PC-3 (cell line): ENCODE data around the gene MALSU1. TPM values are rescaled to one million over a fixed set of nuclear protein-coding genes. Genes with fewer than 3 reads are reported as not detected.

ENCODE experiments used
- ATAC-seq: fragments of 200-7000 bp; cut with Tn5 transposase; 2 replicates; pipeline ENCODE4 v1.9.1; 2020; ENCODE audit warnings: mild to moderate bottlenecking, moderate library complexity
- BruUV-seq: library from RNA; stranded (reverse); fragments of 400-500 nt; replicated peaks from 2 replicates; lab custom pipeline; 2021; lab: Mats Ljungman, UMichigan
- CTCF ChIA-PET: fragments of 300-600 bp; sonication (Branson Sonifier 250); formaldehyde crosslinking; loops from one replicate; lab custom pipeline; 2022; ENCODE audit warnings: antibody characterized with exemption; lab: Charles Lee
- POLR2A ChIA-PET: fragments of 300-600 bp; sonication (Branson Sonifier 250); formaldehyde crosslinking; loops from one replicate; lab custom pipeline; 2022; ENCODE audit warnings: antibody characterized with exemption; ENCODE audit not compliant: unreplicated experiment; lab: Charles Lee
- DNase-seq: peaks from one replicate; pipeline ENCODE4 v3.0.0-alpha.2; 2015
- H2AFZ ChIP-seq: fragments of 300-600 bp; sonication (generic); 2 replicates; pipeline ENCODE4 v1.6.0; 2016; ENCODE audit warnings: antibody characterized with exemption, low read length
- H3F3A ChIP-seq: fragments of 300-600 bp; sonication (generic); one replicate; pipeline ENCODE4 v1.6.0; 2017; ENCODE audit warnings: antibody characterized with exemption, low read length, control low read depth, mild to moderate bottlenecking; ENCODE audit not compliant: unreplicated experiment
- H3K27ac ChIP-seq: fragments of 300-600 bp; sonication (generic); 2 replicates; pipeline ENCODE4 v1.5.1; 2016; ENCODE audit warnings: mild to moderate bottlenecking, low read length
- H3K27me3 ChIP-seq: fragments of 300-600 bp; sonication (generic); 2 replicates; pipeline ENCODE4 v1.6.1; 2016; ENCODE audit warnings: low read length, mixed read lengths
- H3K36me3 ChIP-seq: fragments of 300-600 bp; sonication (generic); 2 replicates; pipeline ENCODE4 v1.6.1; 2016; ENCODE audit warnings: low read depth, mixed run types, low read length, mixed read lengths
- H3K4me1 ChIP-seq: fragments of 300-600 bp; sonication (generic); 2 replicates; pipeline ENCODE4 v1.5.1; 2016; ENCODE audit warnings: low read length; ENCODE audit not compliant: insufficient read depth
- H3K4me2 ChIP-seq: fragments of 300-600 bp; sonication (generic); 2 replicates; pipeline ENCODE4 v1.6.0; 2016; ENCODE audit warnings: low read length
- H3K4me3 ChIP-seq: fragments of 300-600 bp; sonication (generic); 2 replicates; pipeline ENCODE4 v1.5.1; 2016; ENCODE audit warnings: mild to moderate bottlenecking, low read length, mixed read lengths
- H3K79me2 ChIP-seq: fragments of 300-600 bp; sonication (generic); 2 replicates; pipeline ENCODE4 v1.6.1; 2017; ENCODE audit warnings: low read length, mixed read lengths
- H3K9ac ChIP-seq: fragments of 300-600 bp; sonication (generic); 2 replicates; pipeline ENCODE4 v1.6.0; 2016; ENCODE audit warnings: mild to moderate bottlenecking, low read length
- H3K9me2 ChIP-seq: fragments of 300-600 bp; sonication (generic); replicated peaks from 2 replicates; pipeline ENCODE4 v1.6.1; 2016; ENCODE audit warnings: mixed run types, low read length, mixed read lengths
- H3K9me3 ChIP-seq: fragments of 300-600 bp; sonication (generic); 2 replicates; pipeline ENCODE4 v1.6.1; 2016; ENCODE audit warnings: low read length, mixed read lengths
- H4K20me1 ChIP-seq: fragments of 300-600 bp; sonication (generic); 2 replicates; pipeline ENCODE4 v1.6.1; 2016; ENCODE audit warnings: low read length, mixed read lengths
- EZH2 ChIP-seq: fragments of 300-600 bp; sonication (generic); IDR thresholded peaks from one replicate; pipeline ENCODE4 v1.6.1; 2017; ENCODE audit warnings: antibody characterized with exemption, mild to moderate bottlenecking, low read length; ENCODE audit not compliant: unreplicated experiment
- EZH2phosphoT487 ChIP-seq: fragments of 300-600 bp; sonication (generic); IDR thresholded peaks from 2 replicates; pipeline ENCODE4 v1.6.1; 2018; ENCODE audit warnings: mild to moderate bottlenecking, antibody characterized with exemption, low read length, borderline replicate concordance
- intact Hi-C: fragments of 100-400 bp; cut with micrococcal nuclease; formaldehyde crosslinking; loops from 2 replicates; pipeline ENCODE4 v1.9.0; 2023
- total RNA-seq: library from RNA; depleted of rRNA; stranded (reverse); fragments of >200 nt; gene quantifications from 2 replicates; pipeline ENCODE4 v1.2.3, GENCODE V29; 2014
- TF ChIP-seq, protein P1 (sequence below): fragments of 300-600 bp; sonication (generic); conservative IDR thresholded peaks from 2 replicates; pipeline ENCODE4 v1.5.1; 2017; ENCODE audit warnings: antibody characterized with exemption, low read depth, mild to moderate bottlenecking, low read length

Gene MALSU1
- total RNA-seq, 1 experiment from 2014 or later, result 284 TPM

GRCh38 chr7:23291957-23292560 lies 7.1 kb upstream of the MALSU1 start:
- intact Hi-C loops, result no loop called here
- Histone ChIP-seq H3K4me1 (no peaks in the 10 kb centered on the region), H3F3A (no peaks in the 10 kb centered on the region), H3K27me3 (no peaks in the 10 kb centered on the region), H3K9me2 (no peaks in the 10 kb centered on the region), H3K79me2 (no peaks in the 10 kb centered on the region), H3K9me3 (no peaks in the 10 kb centered on the region), H3K36me3 (no peaks in the 10 kb centered on the region), H3K4me3 (no peak overlapping the region), H3K4me2 (no peak overlapping the region), H3K27ac (no peak overlapping the region), H4K20me1 (no peaks in the 10 kb centered on the region), H3K9ac (no peak overlapping the region), H2AFZ (no peak overlapping the region)
- TF ChIP-seq, protein P1, sequence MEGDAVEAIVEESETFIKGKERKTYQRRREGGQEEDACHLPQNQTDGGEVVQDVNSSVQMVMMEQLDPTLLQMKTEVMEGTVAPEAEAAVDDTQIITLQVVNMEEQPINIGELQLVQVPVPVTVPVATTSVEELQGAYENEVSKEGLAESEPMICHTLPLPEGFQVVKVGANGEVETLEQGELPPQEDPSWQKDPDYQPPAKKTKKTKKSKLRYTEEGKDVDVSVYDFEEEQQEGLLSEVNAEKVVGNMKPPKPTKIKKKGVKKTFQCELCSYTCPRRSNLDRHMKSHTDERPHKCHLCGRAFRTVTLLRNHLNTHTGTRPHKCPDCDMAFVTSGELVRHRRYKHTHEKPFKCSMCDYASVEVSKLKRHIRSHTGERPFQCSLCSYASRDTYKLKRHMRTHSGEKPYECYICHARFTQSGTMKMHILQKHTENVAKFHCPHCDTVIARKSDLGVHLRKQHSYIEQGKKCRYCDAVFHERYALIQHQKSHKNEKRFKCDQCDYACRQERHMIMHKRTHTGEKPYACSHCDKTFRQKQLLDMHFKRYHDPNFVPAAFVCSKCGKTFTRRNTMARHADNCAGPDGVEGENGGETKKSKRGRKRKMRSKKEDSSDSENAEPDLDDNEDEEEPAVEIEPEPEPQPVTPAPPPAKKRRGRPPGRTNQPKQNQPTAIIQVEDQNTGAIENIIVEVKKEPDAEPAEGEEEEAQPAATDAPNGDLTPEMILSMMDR, result no peak
- TF ChIP-seq EZH2, result no peak
- no peak for TF ChIP-seq EZH2phosphoT487
- DNase-seq (no peak), ATAC-seq (peak; percentile 43; the same call in 1 of the 2 replicates)
- ChIA-PET POLR2A (interaction anchor here (0.5 to 0.6 kb wide), 2 partner anchors 169 to 335 kb away, joined by 3 read pairs; no protein-coding TSS in a partner anchor), CTCF (no interaction called here)
- no TSS peak for BruUV-seq

DNA sequence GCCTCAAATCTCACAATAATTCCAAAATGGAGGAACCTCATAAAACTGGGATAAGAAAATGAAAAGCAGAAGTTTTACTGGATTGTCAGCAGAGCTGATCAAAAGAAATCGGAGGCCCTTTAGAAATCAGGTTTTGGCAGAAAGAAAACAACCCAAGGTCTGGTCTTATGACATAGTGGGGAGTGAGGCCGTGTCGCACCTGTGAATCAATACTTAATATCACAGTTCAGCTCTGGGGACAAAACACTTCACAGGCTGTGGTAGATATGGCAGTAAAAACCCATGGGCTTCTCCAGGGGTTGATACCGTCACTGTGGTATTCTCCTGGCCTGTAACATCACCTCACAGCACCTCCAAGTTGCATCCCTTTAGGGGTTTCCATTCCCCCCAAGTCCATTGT lies 6.5 kb upstream of the MALSU1 start:
- Histone ChIP-seq H3K36me3 (no peaks in the 10 kb centered on the region), H3K4me1 (0 out of 2 replicates have a peak, but pooled peaks cover under 1% of the 10 kb centered on the region), H2AFZ (no peak overlapping the region), H3K4me2 (no peak overlapping the region), H3K27me3 (no peaks in the 10 kb centered on the region), H3K27ac (no peak overlapping the region), H3K4me3 (no peak overlapping the region), H3F3A (no peaks in the 10 kb centered on the region), H3K79me2 (no peaks in the 10 kb centered on the region), H3K9me2 (no peaks in the 10 kb centered on the region), H4K20me1 (no peaks in the 10 kb centered on the region), H3K9me3 (no peaks in the 10 kb centered on the region), H3K9ac (no peak overlapping the region)
- ChIA-PET POLR2A (interaction anchor here (0.5 to 0.6 kb wide), 2 partner anchors 168 to 335 kb away, joined by 3 read pairs; no protein-coding TSS in a partner anchor), CTCF (no interaction called here)
- no peak for DNase-seq
- no peak for TF ChIP-seq EZH2phosphoT487
- no peak for TF ChIP-seq EZH2
- TF ChIP-seq, protein P1, result no peak
- intact Hi-C loops, result no loop called here
- no TSS peak for BruUV-seq
- ATAC-seq, result no peak

GRCh38 chr7:23293500-23294073 lies 5.6 kb upstream of the MALSU1 start:
- Histone ChIP-seq H3K79me2 (no peaks in the 10 kb centered on the region), H2AFZ (no peak overlapping the region), H3K4me1 (peaks cover 8% of the 10 kb centered on the region), H3K9me3 (no peaks in the 10 kb centered on the region), H3K27ac (no peak overlapping the region), H3K36me3 (no peaks in the 10 kb centered on the region), H4K20me1 (no peaks in the 10 kb centered on the region), H3K4me3 (no peak overlapping the region), H3K9me2 (no peaks in the 10 kb centered on the region), H3F3A (no peaks in the 10 kb centered on the region), H3K4me2 (no peak overlapping the region), H3K27me3 (no peaks in the 10 kb centered on the region), H3K9ac (no peak overlapping the region)
- POLR2A ChIA-PET, result no interaction called here
- CTCF ChIA-PET, result no interaction called here
- BruUV-seq, result no TSS peak
- intact Hi-C loops, result no loop called here
- ATAC-seq (no peak), DNase-seq (no peak)
- no peak for TF ChIP-seq EZH2phosphoT487
